ENCODE measurements around the gene KBTBD8. TPM values are rescaled to one million over a fixed set of nuclear protein-coding genes. Genes with fewer than 3 reads are reported as not detected.

The KBTBD8 gene
- total RNA-seq, 1 donor from 2014 or later: 1.9 TPM

GRCh38 chr3:66996696-66997095 is 1.4 kb upstream of the KBTBD8 start:
- DNase-seq (ENCODE audit: low spot score): no peak
- H3K9me3 Mint-ChIP-seq (ENCODE audit: low read depth): no peaks in the 10 kb centered on the region

GRCh38 chr3:66997560-66998112 is 471 bp upstream of the KBTBD8 start:
- no peak for TF ChIP-seq CTCF (IDR thresholded peaks at IDR 0.05)
- Mint-ChIP-seq H3K4me1 (ENCODE audit: low read depth) (peaks cover 13% of the 10 kb centered on the region), H3K36me3 (ENCODE audit: low read depth) (no peaks in the 10 kb centered on the region), H3K27ac (ENCODE audit: unreplicated experiment) (peak overlapping the region; percentile 87), H3K9me3 (ENCODE audit: low read depth) (no peaks in the 10 kb centered on the region), H3K27me3 (ENCODE audit: low read depth) (peaks cover 20% of the 10 kb centered on the region), H3K4me3 (ENCODE audit: unreplicated experiment) (peak overlapping the region; percentile 76)
- DNase-seq (ENCODE audit: low spot score): no peak

More at GRCh38 chr3:66996696-66997095, 1.4 kb upstream of the KBTBD8 start:
- Mint-ChIP-seq H3K27ac (ENCODE audit: unreplicated experiment) (no peak overlapping the region), H3K36me3 (ENCODE audit: low read depth) (no peaks in the 10 kb centered on the region), H3K4me3 (ENCODE audit: unreplicated experiment) (no peak overlapping the region), H3K27me3 (ENCODE audit: low read depth) (peaks cover 23% of the 10 kb centered on the region), H3K4me1 (ENCODE audit: low read depth) (peaks cover 13% of the 10 kb centered on the region)
- TF ChIP-seq CTCF (IDR thresholded peaks at IDR 0.05): no peak

- Mint-ChIP-seq H3K27me3 (ENCODE audit: low read depth) (peaks cover 9% of the 10 kb centered on the region), H3K9me3 (ENCODE audit: low read depth) (no peaks in the 10 kb centered on the region), H3K27ac (ENCODE audit: unreplicated experiment) (peak overlapping the region; percentile 71), H3K4me3 (ENCODE audit: unreplicated experiment) (peak overlapping the region; percentile 76), H3K4me1 (ENCODE audit: low read depth) (peaks cover 13% of the 10 kb centered on the region), H3K36me3 (ENCODE audit: low read depth) (peaks cover 2% of the 10 kb centered on the region)
- DNase-seq (ENCODE audit: low spot score): no peak
- TF ChIP-seq CTCF (IDR thresholded peaks at IDR 0.05): no peak
These were observed 763 bp downstream of the KBTBD8 start for GRCh38 chr3:66998904-66999235.

- peaks cover 2% of the 10 kb centered on the region for H3K36me3 Mint-ChIP-seq (ENCODE audit: low read depth)
- peaks cover 13% of the 10 kb centered on the region for H3K4me1 Mint-ChIP-seq (ENCODE audit: low read depth)
- peaks cover 3% of the 10 kb centered on the region for H3K27me3 Mint-ChIP-seq (ENCODE audit: low read depth)
- H3K27ac Mint-ChIP-seq (ENCODE audit: unreplicated experiment): no peak overlapping the region
- no peak for DNase-seq (ENCODE audit: low spot score)
- H3K4me3 Mint-ChIP-seq (ENCODE audit: unreplicated experiment): no peak overlapping the region
- no peak for TF ChIP-seq CTCF (IDR thresholded peaks at IDR 0.05)
- no peaks in the 10 kb centered on the region for H3K9me3 Mint-ChIP-seq (ENCODE audit: low read depth)
These were observed 1.9 kb downstream of the KBTBD8 start for GRCh38 chr3:67000009-67000408.

GRCh38 chr3:67001086-67001861 is 3.2 kb downstream of the KBTBD8 start:
- Mint-ChIP-seq H3K9me3 (ENCODE audit: low read depth) (no peaks in the 10 kb centered on the region), H3K4me1 (ENCODE audit: low read depth) (peaks cover 17% of the 10 kb centered on the region), H3K27ac (ENCODE audit: unreplicated experiment) (peak overlapping the region; percentile 12), H3K36me3 (ENCODE audit: low read depth) (peaks cover 2% of the 10 kb centered on the region), H3K4me3 (ENCODE audit: unreplicated experiment) (no peak overlapping the region), H3K27me3 (ENCODE audit: low read depth) (no peaks in the 10 kb centered on the region)
- TF ChIP-seq CTCF (IDR thresholded peaks at IDR 0.05): no peak
- no peak for DNase-seq (ENCODE audit: low spot score)

Data from chondrocyte (in vitro differentiated cells).